HCT116 (cell line): ENCODE measurements around the gene RALGPS1. TPM values are rescaled to one million over a fixed set of nuclear protein-coding genes. Genes with fewer than 3 reads are reported as not detected.

ENCODE experiments used
- ATAC-seq: fragments of 200-7000 bp; cut with Tn5 transposase; 2 replicates; pipeline ENCODE4 v1.9.1; 2020; ENCODE audit warnings: mild to moderate bottlenecking, moderate library complexity
- BruUV-seq: library from RNA; stranded (reverse); fragments of 400-500 nt; replicated peaks from 2 replicates; lab custom pipeline; 2021; lab: Mats Ljungman, UMichigan
- CTCF ChIA-PET: fragments of 300-600 bp; sonication (Branson Sonifier 250); formaldehyde crosslinking; loops from one replicate; lab custom pipeline; 2021; ENCODE audit warnings: antibody characterized with exemption; lab: Charles Lee
- POLR2A ChIA-PET: fragments of 300-600, 350-600 bp; sonication (Branson Sonifier 250); formaldehyde crosslinking; loops from one replicate; lab custom pipeline; 2021; ENCODE audit warnings: antibody characterized with exemption; lab: Charles Lee
- RAD21 ChIA-PET, 2 experiments: fragments of 300-600 bp; sonication (Branson Sonifier 250); formaldehyde crosslinking; loops; one replicate each; lab custom pipeline; 2023; ENCODE audit warnings: low total read pairs in 2 of 2; ENCODE audit not compliant: uncharacterized antibody in 2 of 2, unreplicated experiment in 2 of 2, low non-redundant PET in 1 of 2; lab: Charles Lee
- DNase-seq: peaks from one replicate; pipeline ENCODE4 v3.0.0-alpha.2; 2010; ENCODE audit warnings: low read depth, low spot score
- H2AFZ ChIP-seq: fragments of 200-600 bp; shearing (Covaris generic), sonication (generic); 2 replicates; pipeline ENCODE4 v1.6.1; 2017; ENCODE audit warnings: low read depth, mixed run types, mixed read lengths, antibody characterized with exemption, low read length; ENCODE audit not compliant: poor library complexity, severe bottlenecking
- H3K27ac ChIP-seq: 2 replicates; pipeline ENCODE4 v1.5.1; 2012; ENCODE audit warnings: low read depth, low read length
- H3K27me3 ChIP-seq: fragments of 200-600 bp; sonication (generic); 2 replicates; pipeline ENCODE4 v1.6.1; 2016; ENCODE audit warnings: mixed run types, low read length, mixed read lengths; ENCODE audit not compliant: insufficient read depth
- H3K36me3 ChIP-seq, 2 experiments: fragments of 200-500 bp in 1 of 2; fragments of 200-600 bp in 1 of 2; sonication (Bioruptor generic) in 1 of 2; sonication (generic) in 1 of 2; 2 replicates each; pipeline versions ENCODE4 v1.5.1 to v1.6.1; 2014 to 2016; ENCODE audit warnings: low read length in 2 of 2, inconsistent platforms in 1 of 2, mixed read lengths in 1 of 2, mixed run types in 1 of 2; ENCODE audit not compliant: insufficient read depth in 2 of 2, control insufficient read depth in 1 of 2
- H3K4me1 ChIP-seq, 2 experiments: fragments of 200-600 bp in 1 of 2; sonication (generic) in 1 of 2; 2 replicates each; pipeline versions ENCODE4 v1.5.1 to v1.6.1; 2012 to 2017; ENCODE audit warnings: low read length in 2 of 2, inconsistent platforms in 1 of 2, mild to moderate bottlenecking in 1 of 2, mixed read lengths in 1 of 2, mixed run types in 1 of 2, moderate library complexity in 1 of 2; ENCODE audit not compliant: insufficient read depth in 2 of 2, control insufficient read depth in 1 of 2
- H3K4me2 ChIP-seq: fragments of 200-600 bp; sonication (generic); 2 replicates; pipeline ENCODE4 v1.6.1; 2017; ENCODE audit warnings: mixed run types, low read length, mixed read lengths
- H3K4me3 ChIP-seq, 2 experiments: fragments of 200-600 bp in 1 of 2; sonication (generic) in 1 of 2; replicated peaks in 1 of 2; 2 replicates each; pipeline ENCODE4 v1.5.1; 2011 to 2016; ENCODE audit warnings: low read length in 2 of 2, control low read depth in 1 of 2, low read depth in 1 of 2, mild to moderate bottlenecking in 1 of 2, mixed read lengths in 1 of 2, mixed run types in 1 of 2
- H3K79me2 ChIP-seq: fragments of 200-600 bp; sonication (generic); 2 replicates; pipeline ENCODE4 v1.6.1; 2017; ENCODE audit warnings: mild to moderate bottlenecking, mixed run types, low read length, moderate library complexity, mixed read lengths; ENCODE audit not compliant: insufficient read depth
- H3K9ac ChIP-seq: fragments of 200-600 bp; sonication (generic); 2 replicates; pipeline ENCODE4 v1.6.1; 2016; ENCODE audit warnings: low read length, mixed read lengths
- H3K9me2 ChIP-seq: fragments of 200-600 bp; sonication (generic), shearing (Covaris generic); 2 replicates; pipeline ENCODE4 v1.6.1; 2017; ENCODE audit warnings: mixed run types, mild to moderate bottlenecking, moderate library complexity; ENCODE audit not compliant: insufficient read depth
- H3K9me3 ChIP-seq, 2 experiments: fragments of 200-500 bp in 1 of 2; fragments of 200-600 bp in 1 of 2; sonication (Bioruptor generic) in 1 of 2; sonication (generic) in 1 of 2; 2 replicates each; pipeline ENCODE4 v1.6.1; 2014 to 2017; ENCODE audit warnings: low read length in 2 of 2, mixed read lengths in 2 of 2, inconsistent platforms in 1 of 2, low read depth in 1 of 2, mild to moderate bottlenecking in 1 of 2, mixed run types in 1 of 2, moderate library complexity in 1 of 2; ENCODE audit not compliant: control insufficient read depth in 1 of 2, insufficient read depth in 1 of 2
- H4K20me1 ChIP-seq: fragments of 200-600 bp; sonication (generic), shearing (Covaris generic); 2 replicates; pipeline ENCODE4 v1.6.1; 2017; ENCODE audit warnings: mixed run types, mild to moderate bottlenecking, moderate library complexity; ENCODE audit not compliant: insufficient read depth
- CBX3 ChIP-seq: IDR thresholded peaks from 2 replicates; pipeline ENCODE4 v1.6.1; 2012; ENCODE audit warnings: low read depth
- EZH2 ChIP-seq: fragments of 200-600 bp; sonication (generic); IDR thresholded peaks from 2 replicates; pipeline ENCODE4 v1.6.1; 2017; ENCODE audit warnings: antibody characterized with exemption, mixed run types
- FOSL1 ChIP-seq: IDR thresholded peaks from 2 replicates; pipeline ENCODE4 v1.6.1; 2012; ENCODE audit warnings: low read depth
- JUND ChIP-seq: IDR thresholded peaks from 2 replicates; pipeline ENCODE4 v1.6.1; 2012
- MAX ChIP-seq: IDR thresholded peaks from 2 replicates; pipeline ENCODE4 v1.6.1; 2012
- POLR2AphosphoS5 ChIP-seq: IDR thresholded peaks from 2 replicates; pipeline ENCODE4 v1.6.1; 2011; ENCODE audit warnings: mild to moderate bottlenecking, low read depth, low read length, moderate library complexity
- SIN3A ChIP-seq: IDR thresholded peaks from 2 replicates; pipeline ENCODE4 v1.6.1; 2012; ENCODE audit warnings: low read depth
- SP1 ChIP-seq: IDR thresholded peaks from 2 replicates; pipeline ENCODE4 v1.6.1; 2012; ENCODE audit warnings: low read depth
- YY1 ChIP-seq: IDR thresholded peaks from 2 replicates; pipeline ENCODE4 v1.6.1; 2011; ENCODE audit warnings: low read length, low read depth, moderate library complexity, mild to moderate bottlenecking; ENCODE audit not compliant: insufficient replicate concordance; ENCODE audit errors: extremely low read depth
- ZBTB33 ChIP-seq: IDR thresholded peaks from 2 replicates; pipeline ENCODE4 v1.6.1; 2011; ENCODE audit warnings: mild to moderate bottlenecking, low read length, moderate library complexity; ENCODE audit not compliant: insufficient replicate concordance; ENCODE audit errors: extremely low read depth
- ZNF274 ChIP-seq: fragments of 200-500 bp; sonication (Bioruptor generic); IDR thresholded peaks from 2 replicates; pipeline ENCODE4 v1.6.1; 2014; ENCODE audit warnings: mild to moderate bottlenecking, low read depth, low read length, inconsistent platforms
- intact Hi-C: fragments of 100-400 bp; cut with micrococcal nuclease; formaldehyde crosslinking; loops from 2 replicates; pipeline ENCODE4 v1.10.0; 2022
- total RNA-seq: library from RNA; stranded (reverse); gene quantifications from one replicate; pipeline ENCODE4 v1.2.1, GENCODE V29; 2021; ENCODE audit not compliant: unreplicated experiment

Gene RALGPS1
- total RNA-seq, 1 experiment from 2014 or later, result 7.6 TPM

- ChIA-PET CTCF (no interaction called here), RAD21 (no interaction called here), POLR2A (no interaction called here)
- Histone ChIP-seq H3K9ac (no peak overlapping the region), H3K27ac (no peak overlapping the region), H3K4me3 (no peak overlapping the region), H3K4me1 (peaks cover 1 to 4% of the 10 kb centered on the region in 2 experiments; a peak in 3 of 4 replicates), H3K9me2 (no peaks in the 10 kb centered on the region), H3K9me3 (no peaks in the 10 kb centered on the region), H3K27me3 (no peaks in the 10 kb centered on the region), H2AFZ (no peak overlapping the region), H3K4me2 (no peak overlapping the region), H3K36me3 (no peaks in the 10 kb centered on the region)
- intact Hi-C loops, result no loop called here
- no peak for TF ChIP-seq MAX
- TF ChIP-seq SP1, result no peak
- TF ChIP-seq CBX3, result no peak
- TF ChIP-seq ZNF274, result no peak
- TF ChIP-seq JUND, result no peak
- TF ChIP-seq EZH2, result no peak
- no peak for TF ChIP-seq POLR2AphosphoS5
- TF ChIP-seq FOSL1, result no peak
- TF ChIP-seq ZBTB33, result no peak
- TF ChIP-seq YY1, result no peak
- no peak for TF ChIP-seq SIN3A
- TF ChIP-seq, all 23 proteins: peak for 0
- no peaks in the 10 kb centered on the region for H3K79me2 ChIP-seq
- BruUV-seq, result no TSS peak
- DNase-seq (no peak), ATAC-seq (no peak)
- H4K20me1 ChIP-seq, result no peaks in the 10 kb centered on the region
These were observed 239.4 kb downstream of the RALGPS1 start for GRCh38 chr9:127154003-127154389.
